G401.6 (cell line): ENCODE data around the gene RAB22A.
A peak's percentile ranks its signal among the peaks of the same experiment; 100 is the strongest.

Experiments
- FAIRE-seq: peaks from 2 replicates; lab custom pipeline; 2012; peaks lifted over from hg19 to GRCh38; lab: Jason Lieb, UNC

Gene RAB22A, protein sequence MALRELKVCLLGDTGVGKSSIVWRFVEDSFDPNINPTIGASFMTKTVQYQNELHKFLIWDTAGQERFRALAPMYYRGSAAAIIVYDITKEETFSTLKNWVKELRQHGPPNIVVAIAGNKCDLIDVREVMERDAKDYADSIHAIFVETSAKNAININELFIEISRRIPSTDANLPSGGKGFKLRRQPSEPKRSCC

DNA sequence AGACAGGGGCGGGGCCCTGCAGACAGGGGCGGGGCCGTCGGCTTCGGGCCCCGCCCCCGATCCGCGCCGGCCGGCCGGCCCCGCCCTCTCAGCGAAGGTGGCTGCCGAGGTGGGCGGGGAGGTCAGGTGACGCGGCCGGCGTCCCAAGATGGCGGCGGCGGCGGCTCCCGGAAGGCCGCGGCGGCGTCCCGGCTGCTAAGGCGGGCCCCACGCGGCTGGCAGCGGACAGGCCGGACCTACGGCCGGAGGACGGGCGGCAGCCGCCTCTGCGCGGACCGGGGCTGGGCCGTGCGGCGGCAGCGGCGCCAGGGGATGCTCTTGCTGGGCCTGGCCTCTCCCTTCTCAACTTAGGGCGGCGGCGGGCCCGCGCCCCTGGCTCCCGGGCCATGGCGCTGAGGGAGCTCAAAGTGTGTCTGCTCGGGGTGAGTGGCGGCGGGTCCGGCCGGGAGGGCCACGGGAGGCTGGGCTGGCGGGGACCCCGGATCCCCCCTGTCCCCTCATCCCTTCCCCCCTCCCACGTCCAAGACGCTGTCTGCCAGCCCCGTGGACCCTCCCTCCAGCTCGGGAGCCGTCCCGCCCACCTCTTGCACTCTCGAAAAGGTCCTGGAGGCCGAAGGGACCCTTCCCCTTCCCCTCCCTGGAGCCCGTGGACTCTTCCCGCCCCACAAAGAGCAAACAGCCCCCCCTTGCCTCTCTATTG is at the start of gene RAB22A:
TSS of gene RAB22A (plus strand) at position 125 of the 700 bp plus-strand sequence. CDS start at position 387, 262 bp downstream.
- FAIRE-seq, result no peak

DNA sequence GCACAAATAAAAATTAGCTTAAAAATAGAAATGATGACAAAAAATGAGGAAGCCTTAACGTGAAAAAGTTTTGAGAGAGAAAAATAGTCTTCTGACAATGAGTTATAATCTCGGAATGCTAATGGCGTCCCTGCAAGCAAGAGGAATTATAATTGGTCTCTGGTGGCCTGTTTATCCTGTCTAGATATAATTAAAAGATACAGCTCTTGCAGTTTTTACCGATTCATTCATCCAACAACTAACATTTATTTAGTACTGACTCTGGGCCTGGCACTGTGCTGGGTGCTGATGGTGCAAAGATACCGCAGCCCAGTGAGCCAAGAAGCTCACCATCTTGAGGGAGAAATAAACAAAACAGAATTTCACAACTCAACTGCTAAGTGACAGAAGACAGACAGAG is 49.5 kb upstream of the RAB22A start:
- FAIRE-seq, result no peak

DNA sequence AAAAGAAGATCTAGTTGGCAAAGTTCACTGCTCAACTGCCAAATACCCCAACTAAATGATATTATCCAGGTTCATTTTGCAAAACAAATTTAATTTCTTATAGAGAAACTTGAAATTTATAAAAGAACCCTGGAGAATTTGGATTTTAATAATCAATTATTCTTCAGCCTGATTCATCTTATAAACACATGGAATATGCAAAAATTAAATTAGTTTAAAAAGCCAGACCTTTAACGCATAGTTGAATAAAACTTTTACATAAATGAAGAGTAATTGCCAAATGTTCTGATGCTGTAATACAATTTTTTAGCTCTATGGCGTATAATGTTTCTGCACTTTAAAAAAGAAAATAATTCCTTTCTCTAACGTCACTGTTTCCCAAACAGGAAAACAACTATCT is 47.9 kb upstream of the RAB22A start:
- FAIRE-seq, result no peak

DNA sequence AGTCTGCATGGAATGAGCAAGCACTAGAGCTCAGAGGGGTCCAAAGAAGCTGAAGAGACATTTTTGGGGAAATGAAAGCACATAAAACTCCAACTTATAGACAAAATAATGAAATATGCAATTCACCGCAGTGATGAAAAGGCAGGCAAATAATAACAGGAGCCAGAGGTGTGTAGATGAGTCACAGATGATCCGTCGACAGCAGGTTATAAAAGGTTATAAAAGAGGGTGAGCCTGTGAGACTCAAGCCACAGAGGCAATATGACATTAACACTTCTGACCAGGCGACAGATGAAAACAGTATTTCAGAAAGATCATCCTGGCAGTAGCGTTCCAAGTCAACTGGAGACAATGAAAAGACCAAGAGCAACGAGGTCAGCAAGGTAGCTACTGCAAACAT is 45.2 kb upstream of the RAB22A start:
- FAIRE-seq, result no peak

DNA sequence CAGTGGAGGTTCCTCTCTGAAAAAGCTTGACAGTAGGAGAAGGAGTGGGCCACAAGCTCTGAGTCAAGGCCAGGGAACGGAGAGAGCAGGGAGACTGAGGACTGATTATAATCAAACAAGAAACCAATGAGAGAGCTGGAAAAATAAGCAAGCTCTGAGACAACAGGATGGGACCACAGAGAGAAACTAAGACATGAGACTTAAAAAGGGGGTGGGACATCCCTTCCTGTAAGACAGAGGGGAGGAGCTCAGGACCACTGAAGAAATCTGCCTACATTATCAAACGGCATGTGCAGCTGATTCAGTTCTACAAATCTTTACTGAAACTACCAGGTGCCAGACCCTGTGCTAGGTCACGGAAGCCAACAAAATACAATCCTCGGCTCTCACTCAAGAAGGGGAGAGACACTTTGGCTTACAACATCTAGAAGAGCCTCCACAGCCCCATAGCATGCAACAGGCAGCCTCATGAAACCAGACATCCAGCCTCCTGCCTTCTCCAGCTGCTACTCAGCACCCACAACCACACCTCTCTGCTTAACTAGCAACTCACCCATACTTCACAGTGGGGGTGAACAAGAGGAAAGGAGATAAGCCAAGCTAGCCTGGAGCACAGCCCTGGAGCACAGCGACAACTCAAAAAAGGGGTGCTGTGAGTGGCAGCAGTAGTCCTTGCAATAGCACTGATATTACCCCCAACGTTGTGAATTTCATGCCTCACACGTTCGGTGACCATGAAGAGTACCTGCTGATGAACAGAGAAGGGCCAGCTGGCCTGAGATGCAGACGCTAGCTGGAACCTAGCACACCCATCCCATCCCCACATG is 41.9 kb upstream of the RAB22A start:
- no peak for FAIRE-seq

DNA sequence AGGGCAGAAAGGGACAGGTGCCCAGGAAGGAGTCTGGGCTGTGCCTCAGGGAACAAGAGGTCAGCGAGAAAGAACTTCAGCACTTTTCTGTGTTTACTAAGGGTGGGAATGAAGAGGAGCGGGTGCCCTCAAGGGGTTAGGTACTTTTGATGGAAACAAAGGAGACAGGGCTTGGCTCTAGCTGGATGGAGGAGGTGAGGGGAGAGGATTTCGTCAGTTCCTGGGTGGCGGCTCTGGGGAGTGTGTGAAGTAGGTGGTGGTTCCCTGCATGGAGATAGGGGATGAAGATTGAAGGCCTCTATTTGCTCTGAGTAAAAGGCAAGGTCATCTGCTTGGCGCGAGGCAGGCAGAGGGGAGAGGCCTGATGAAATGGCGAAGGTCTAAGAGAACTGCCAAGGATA is 41.1 kb upstream of the RAB22A start:
- FAIRE-seq, result no peak

GRCh38 chr20:58268936-58269619 is 40.4 kb upstream of the RAB22A start:
- FAIRE-seq, result no peak

GRCh38 chr20:58271606-58272351 is 37.7 kb upstream of the RAB22A start:
- FAIRE-seq, result no peak

DNA sequence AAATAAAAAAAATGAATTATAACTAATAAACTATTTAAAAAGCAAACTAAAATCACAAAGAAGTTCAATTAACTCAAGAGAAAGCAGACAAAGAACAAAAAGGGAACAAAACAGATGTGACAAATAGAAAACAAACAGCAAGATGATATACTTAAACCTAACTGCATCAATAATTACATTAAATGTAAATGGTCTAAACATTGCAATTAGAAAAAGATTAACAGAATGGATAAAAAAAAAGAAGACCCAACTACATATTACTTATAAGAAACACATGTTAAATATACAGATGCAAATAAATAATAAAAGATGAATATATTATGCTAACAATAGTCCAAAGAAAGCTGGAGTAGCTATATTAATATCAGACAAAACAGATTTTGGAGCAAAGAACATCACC is 35.1 kb upstream of the RAB22A start:
- peak; percentile 51 for FAIRE-seq

DNA sequence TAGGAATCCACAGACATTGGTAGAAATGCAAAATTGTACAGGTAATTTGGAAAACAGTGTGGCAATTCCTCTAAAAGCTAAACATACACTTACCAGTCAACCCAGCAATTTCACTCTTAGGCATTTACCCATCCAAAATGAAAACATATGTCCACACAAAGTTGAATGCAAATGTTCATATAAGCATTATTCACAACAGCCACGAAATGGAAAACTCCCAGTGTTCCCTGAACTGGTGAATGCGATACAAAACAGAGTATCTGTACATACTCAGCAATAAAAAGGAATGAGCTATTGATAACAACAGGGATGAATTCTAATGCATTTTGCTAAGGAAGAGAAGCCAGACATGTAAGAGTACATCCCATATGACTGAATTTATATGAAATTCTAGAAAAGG is 32.4 kb upstream of the RAB22A start:
- FAIRE-seq, result no peak

DNA sequence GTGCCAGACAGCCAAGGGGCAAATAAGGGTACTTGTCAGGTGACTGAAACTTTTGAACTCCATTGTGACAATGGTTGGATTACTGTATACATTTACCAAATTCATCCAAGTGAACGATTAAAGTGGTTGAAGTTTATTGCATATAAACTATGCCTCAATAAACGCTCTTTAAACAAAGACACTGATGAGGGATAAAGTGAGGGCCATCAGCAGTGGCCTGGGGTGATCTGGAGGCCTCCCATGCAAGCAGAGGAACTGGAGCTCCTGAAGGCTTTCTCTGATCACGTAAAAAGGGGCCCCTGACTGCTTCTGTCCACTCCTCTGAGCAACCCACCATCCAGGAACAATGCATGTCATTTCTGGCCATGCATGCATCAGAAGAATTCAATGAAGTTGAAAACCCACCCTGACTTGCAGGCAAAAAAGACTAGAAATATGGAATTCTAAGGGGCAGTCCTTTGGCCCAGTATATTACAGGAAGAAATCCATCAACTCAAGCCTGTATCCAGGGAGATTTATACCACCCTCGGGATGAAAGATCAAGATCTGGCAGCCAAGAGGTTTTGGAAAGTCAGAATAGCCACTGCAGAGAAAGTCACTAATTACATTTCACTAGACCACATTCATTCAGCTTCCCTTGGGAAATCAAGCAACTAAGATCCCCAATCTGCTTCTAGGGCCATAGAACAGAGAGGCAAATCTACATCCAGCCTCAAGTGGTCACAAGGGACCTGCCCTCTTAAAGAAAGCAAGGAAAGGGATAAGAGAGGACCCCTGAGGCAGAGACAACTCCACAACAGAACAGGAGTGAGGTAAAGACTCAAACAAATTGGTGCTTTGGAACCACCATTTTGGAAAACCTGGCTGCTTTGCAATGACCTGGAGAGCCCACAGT is 31.7 kb upstream of the RAB22A start:
- no peak for FAIRE-seq

DNA sequence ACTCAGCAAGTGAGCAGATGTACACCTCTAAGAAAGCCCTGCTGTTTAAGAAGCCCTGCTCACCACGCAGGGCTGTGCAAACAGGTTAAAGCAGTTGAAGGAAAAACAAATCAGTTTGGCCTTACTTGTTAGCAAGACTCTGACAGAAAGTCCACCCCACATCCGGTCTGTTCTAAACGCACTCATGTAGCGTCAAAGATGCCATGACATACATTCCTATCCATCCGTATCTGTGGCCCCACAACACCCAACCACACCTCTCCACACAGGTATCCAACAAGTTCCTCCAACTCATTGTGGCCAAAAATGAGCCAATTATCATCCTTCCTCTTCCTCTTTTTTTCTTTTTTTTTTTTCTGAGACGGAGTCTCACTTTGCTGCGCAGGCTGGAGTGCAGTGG is 22.8 kb upstream of the RAB22A start:
- no peak for FAIRE-seq

GRCh38 chr20:58287638-58288037 is 21.9 kb upstream of the RAB22A start:
- no peak for FAIRE-seq

DNA sequence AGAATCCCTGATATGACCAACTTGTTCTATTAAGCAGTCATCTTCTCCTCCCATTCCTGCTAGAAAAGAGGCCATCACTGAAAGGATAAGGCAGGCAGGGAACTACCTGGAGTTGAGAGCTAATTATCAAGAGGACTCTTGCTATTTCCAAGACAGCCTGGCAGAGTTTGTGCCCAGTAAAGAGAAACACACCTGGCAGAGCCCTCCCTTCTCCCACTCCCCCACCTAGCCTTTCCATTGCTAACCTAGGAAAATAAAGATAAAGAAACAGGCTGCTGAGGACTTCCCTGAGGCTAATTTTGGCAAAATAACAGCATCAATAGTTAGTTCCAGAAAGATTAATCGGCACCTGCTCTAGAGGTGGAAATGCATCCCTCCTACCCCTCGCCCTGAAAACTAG is 20.4 kb upstream of the RAB22A start:
- FAIRE-seq, result no peak

DNA sequence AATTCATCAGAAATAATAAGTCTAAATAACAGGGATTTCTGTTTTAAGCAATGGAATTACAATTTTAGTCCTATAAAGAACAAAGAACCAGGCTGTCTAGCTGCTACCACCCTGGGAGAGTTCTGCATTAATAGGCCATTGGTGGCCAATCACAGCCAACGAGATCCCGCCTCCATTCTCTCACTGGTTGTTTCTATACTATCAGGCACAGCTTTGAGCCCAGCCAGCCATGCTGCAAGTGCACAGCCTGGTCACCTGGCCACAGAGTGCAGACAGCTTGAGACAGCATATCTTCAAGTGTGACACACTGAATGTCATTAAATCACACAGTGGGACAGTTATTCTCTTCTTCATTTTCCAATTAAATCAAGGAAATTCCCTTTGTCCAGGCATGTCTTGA is 16.1 kb upstream of the RAB22A start:
- no peak for FAIRE-seq

- FAIRE-seq, result no peak
Observed at GRCh38 chr20:58294497-58295455, 14.7 kb upstream of the RAB22A start.

DNA sequence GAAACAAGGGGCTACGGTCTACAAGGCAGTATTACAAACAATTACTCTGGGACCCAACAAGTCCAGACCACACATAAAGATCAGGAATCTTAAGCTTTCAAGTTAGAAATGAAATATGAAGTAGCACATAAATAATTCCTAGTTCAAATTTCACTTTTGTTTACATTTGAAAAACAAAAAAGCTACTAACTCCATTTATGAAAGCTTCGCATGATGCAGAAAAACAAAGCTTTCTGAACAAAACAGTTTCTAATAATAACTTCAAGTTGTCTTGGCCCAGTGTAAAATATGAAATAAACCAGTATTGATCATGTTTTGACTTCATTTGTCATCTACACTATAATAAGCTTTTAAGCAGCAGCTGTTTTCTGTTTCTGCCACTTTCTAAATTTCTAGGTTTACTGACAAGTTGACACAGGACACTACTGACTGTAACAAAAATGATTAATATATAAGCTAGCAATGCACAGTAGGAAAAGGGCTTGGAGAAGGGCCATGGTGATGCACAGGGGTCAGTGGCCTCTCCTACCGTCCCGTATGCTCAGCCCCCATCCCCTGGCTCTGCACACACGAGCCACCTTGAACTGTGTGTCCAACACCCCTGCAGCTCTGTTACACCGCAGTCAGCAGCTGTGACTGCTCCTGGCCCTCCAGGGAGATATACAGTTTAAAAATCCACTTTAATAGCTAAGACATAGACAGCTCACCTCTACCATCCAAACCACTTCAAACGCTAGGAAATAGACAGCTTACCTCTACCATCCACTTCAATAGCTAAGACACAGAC is 13.3 kb upstream of the RAB22A start:
- no peak for FAIRE-seq

DNA sequence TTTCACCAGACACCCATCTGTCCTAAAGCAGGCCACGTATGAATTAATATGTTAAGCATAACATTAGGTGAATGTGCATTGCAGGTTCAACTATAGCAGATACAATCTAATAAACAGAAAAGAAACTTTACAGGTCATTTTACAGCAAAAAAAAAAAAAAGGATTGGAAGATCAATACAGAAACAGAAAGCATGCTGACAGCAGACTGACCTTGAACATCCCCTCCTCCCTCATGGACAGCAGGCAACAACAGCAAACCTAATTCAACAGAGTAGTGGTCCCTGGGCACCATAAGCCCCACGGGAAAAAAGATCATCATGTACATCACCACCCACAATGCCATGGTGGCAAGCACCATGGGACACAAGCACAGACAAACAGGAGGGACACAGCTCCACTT is 12.1 kb upstream of the RAB22A start:
- no peak for FAIRE-seq

GRCh38 chr20:58300321-58300720 is 9.2 kb upstream of the RAB22A start:
- FAIRE-seq, result no peak
